Activated CD4-positive, alpha-beta T cell treated with anti-CD3 and anti-CD28 coated beads, Interleukin-2, Interleukin-4, amounts not matched to agents 100 ng/mL and 50 ng/mL, durations not matched to agents 16 hours and 8 hours (primary cell): ENCODE results near the gene MFSD1.
"Not testable (repeated sequence)": the region's sequence is repeated elsewhere in the genome, so short reads cannot be mapped to it uniquely, and the experiment has no call there.

Experiments
- DNase-seq: peaks from one replicate; pipeline ENCODE4 v3.0.0-alpha.2; 2020; ENCODE audit warnings: low spot score

The MFSD1 gene

GRCh38 chr3:158776531-158776930, 25.3 kb upstream of the MFSD1 start:
- DNase-seq: no peak

GRCh38 chr3:158777161-158777873, 24.5 kb upstream of the MFSD1 start:
- no peak for DNase-seq

GRCh38 chr3:158780766-158781165, 21.1 kb upstream of the MFSD1 start:
- DNase-seq: no peak

- no peak for DNase-seq
These were observed 20.7 kb upstream of the MFSD1 start for GRCh38 chr3:158781191-158781590.

- DNase-seq: no peak
These were observed 20.0 kb upstream of the MFSD1 start for GRCh38 chr3:158781849-158782248.

DNA sequence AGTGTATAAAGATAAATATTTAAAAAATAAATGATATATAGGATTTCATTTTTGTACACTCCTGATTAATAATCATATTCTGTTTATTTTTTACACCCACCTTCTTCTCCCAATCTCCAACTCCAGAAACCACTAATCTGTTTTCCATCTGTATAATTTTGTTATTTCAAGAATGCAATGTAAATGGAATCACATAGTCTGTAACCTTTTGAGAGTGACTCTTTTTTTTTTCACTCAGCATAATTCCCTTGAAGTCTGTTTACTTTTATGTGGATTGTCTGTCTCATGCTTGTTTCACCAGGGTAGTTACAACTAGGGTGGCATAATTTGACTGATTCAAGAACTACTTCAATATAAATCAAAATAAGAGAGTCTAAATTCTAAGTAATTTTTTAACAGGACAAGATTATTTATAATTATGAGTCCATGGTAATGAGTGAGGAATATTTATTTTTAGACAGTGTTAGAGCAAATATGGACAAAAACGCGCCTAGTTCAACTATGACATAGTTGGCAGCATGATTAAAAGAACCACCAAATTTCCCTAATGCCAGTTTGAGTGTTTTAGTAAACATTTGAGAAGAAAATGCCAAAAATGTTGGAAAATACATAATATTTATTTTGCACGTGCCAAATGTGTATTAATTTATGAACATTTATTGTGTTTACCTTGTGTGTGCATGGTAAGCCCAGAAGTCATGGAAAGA, 19.4 kb upstream of the MFSD1 start:
- DNase-seq: no peak

DNA sequence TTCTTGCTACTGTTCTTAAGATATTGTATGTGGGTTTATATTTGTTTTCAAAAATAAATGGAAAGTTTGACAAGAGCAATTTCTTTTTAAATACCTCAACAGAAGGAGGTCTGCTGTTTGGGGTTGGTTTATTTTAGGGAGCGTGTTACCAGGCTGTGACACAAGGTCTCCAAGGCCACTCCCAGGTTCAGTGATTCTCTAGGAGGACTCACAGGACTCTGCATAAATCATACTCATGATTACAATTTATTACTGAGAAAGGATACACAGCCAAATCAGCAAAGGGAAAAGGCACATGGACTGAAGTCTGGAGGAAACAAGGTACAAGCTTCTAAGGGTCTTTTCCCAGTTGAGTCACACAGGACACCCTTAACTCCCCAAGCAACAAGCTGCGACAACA, 18.8 kb upstream of the MFSD1 start:
- no peak for DNase-seq

GRCh38 chr3:158785972-158786371, 15.9 kb upstream of the MFSD1 start:
- no peak for DNase-seq

GRCh38 chr3:158788446-158788845, 13.4 kb upstream of the MFSD1 start:
- no peak for DNase-seq

DNA sequence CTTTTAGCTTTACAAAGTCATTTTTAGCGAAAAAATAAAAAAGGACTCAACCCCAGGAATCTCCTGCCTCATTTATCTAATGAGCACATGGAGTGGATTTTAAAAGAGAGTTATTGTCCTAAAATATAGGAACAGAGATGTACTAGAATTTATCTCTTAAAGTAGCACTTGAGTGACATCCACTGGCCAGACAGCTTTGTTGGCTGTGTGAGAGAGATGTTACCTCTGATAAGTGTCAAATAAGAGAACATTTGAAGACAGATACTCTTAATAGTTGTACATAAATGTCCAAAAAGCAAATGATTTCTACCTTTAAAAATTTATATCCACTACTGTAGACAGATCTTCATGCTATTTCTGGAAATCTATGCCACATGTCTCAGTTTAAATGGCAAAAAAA, 12.3 kb upstream of the MFSD1 start:
- no peak for DNase-seq

DNA sequence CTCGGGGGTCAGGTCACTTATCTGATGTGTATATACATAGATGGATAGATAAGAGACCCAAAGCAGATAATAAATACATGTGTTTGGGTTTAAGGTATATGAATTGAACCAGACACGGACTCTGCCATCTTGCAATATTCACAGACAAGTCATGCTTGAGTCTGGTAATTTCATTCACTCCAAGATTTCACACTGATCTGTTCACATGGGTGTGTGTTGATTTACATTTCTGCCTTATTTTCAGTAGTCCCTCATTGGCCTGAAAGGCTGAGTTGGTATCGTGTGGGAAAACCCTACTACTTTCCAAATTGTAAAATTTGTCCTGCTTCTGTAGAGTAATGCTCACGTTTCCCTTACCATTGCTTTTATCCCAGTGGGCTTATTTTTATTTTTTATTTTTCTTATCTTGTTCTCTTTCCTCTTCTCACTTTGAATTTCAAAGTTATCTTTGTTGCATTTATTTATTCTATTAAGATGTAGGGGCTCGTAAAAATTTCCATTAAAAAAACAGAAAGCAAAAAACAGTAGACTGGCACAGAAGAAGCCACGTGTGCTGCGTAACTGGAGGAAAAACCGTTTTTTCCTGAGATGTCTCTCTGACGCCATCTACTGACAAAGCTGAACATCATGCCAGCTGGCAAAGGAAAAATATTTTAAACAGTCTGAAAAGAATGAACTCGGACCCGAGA, 10.8 kb upstream of the MFSD1 start:
- DNase-seq: peak; percentile 75

DNA sequence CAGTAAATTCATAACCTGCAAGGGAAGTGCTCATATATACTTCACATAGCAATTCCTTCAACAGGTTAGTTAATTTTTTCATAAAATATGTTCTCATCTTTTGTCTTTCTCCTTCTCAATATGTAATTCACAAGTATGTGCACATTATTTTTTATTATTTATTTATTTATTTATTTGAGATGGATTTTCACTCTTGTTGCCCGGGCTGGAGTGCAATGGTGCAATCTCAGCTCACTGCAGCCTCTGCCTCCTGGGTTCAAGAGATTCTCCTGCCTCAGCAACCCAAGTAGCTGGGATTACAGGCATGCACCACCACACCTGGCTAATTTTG, 10.3 kb upstream of the MFSD1 start:
- DNase-seq: not testable (repeated sequence)

DNA sequence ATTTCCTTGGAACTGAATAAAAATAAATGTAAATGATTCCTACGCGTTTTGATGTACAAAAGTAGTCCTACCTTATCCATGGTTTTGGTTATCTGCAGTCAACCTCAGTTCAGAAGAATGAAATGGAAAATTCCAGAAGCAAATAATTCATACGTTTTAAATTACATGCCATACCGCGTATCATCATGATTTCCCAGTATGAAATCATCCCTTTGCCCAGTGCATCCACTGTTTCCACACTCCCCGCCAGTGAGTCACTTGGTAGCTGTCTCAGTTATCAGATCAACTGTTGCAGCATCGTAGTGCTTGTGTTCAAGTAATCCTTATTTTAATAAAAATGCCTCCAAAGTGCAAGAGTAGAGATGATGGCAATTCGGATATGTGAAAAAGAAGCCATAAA, 9.1 kb upstream of the MFSD1 start:
- DNase-seq: no peak

GRCh38 chr3:158794206-158794605, 7.6 kb upstream of the MFSD1 start:
- DNase-seq: no peak

- peak; percentile 39 for DNase-seq
These were observed 6.8 kb upstream of the MFSD1 start for GRCh38 chr3:158794936-158795518.

DNA sequence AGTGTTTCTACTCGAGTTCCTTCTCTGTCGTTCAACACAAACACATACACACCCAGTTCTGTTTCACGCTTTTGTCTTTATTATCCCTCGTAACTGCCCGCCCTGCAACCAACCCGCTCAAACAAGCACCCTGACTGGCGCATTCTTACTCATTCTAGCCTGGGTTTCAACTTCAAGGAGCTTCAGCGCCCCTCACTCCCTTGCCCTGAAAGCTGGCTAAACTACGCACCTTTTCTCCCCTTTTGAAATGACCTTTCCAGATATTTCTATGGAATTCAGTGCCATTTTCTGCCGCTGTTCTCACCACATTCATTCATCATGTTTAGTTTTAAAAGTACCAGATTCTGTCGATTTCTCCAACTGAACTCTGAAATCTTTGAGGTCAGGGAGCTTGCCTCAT, 653 bp upstream of the MFSD1 start:
- DNase-seq: no peak

- peak; percentile 5 for DNase-seq
These were observed 785 bp downstream of the MFSD1 start for GRCh38 chr3:158802409-158803268.

- no peak for DNase-seq
These were observed 2.6 kb downstream of the MFSD1 start for GRCh38 chr3:158804441-158804840.

DNA sequence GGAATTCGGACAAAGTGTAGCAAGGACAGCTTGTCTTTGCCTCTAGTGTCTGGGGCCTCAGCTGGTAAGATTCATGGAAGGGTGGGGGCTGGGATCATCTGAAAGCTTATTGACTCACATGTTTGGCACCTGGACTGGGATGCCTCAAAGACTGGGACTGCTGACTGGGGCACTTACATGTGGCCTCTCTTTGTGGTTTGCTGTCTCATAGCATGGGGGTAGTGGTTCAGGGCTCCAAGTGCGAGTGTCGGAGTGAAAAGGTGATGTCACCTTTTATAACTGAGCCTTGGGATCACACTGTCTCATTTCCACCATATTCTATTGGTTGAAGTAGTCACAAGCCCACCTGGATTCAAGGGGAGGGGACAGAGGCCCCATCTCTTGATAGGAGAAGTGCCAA, 6.8 kb downstream of the MFSD1 start:
- DNase-seq: peak; percentile 22

DNA sequence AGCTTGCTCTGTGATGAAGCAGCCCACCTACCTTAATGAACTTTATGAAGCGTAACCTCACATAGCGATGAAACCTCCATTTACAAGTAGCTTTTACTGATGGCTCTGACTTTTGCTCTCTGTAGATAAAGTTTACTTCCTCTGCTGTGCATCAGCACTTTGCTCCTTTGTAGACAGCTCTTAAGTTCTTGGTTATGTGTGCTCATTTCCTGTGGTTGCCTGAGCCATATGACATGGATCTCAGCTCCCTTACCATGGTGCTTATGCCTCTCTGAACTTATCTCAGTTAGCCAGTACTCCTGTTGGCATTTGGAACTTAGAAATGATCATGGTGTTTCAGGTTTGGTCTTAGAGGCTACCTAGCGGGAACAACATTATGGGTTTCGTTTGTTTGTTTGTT, 7.8 kb downstream of the MFSD1 start:
- DNase-seq: peak; percentile 24

DNA sequence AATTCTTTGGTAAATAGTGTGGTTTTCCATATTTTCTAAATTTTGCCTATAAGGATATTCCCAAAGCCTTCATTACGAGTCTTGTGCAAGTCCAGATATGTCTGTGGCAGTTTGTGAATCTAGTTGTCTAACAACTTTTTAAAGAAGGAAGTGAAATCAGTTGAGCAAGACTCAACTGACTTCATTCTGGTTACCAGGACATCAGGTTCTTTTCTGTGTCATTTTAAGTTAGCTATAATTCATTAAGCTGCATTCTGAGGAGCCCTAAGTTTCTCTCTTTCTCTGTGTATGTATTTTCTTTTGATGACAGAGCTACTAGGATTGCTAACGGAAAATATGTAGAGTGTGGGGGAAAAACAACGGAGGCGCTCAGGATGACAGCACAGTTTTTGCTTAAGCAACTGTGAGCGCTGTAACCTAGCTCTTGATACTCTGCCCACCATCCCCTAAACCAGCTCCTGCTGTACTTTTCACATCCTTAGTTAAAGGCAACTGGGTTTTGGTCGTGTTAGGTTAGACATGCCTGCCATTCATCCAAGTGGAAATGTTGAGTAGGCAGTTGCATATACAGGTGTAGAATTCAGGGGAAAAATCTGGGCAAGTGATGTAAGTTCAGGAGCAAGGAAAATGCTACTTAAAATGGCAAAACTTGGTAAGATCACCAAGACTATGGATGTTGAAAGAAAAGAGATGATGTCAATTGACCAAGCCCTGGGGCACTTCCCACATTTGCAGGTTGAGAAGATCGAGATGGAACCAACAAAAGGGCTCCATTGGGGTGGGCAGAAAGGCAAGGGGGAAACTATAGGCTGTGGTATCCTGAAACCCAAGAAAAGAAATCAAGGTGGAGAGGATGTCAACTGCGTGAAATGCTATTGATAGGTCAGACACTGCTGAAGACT, 9.2 kb downstream of the MFSD1 start:
- no peak for DNase-seq
